BLaER1 (cell line): Measurements from ENCODE around the gene PUM2.
"Not testable (repeated sequence)": the region's sequence is repeated elsewhere in the genome, so short reads cannot be mapped to it uniquely, and the experiment has no call there.

Source experiments
- H3K27ac ChIP-seq: shearing (Covaris generic); formaldehyde crosslinking; 2 replicates; pipeline ENCODE4 v1.8.1; 2022
- H3K27me3 ChIP-seq: shearing (Covaris generic); formaldehyde crosslinking; 2 replicates; pipeline ENCODE4 v1.8.1; 2022
- H3K36me3 ChIP-seq: shearing (Covaris generic); formaldehyde crosslinking; 2 replicates; pipeline ENCODE4 v1.8.1; 2022
- H3K4me1 ChIP-seq: shearing (Covaris generic); formaldehyde crosslinking; 2 replicates; pipeline ENCODE4 v1.8.1; 2022
- H3K4me2 ChIP-seq: shearing (Covaris generic); formaldehyde crosslinking; 2 replicates; pipeline ENCODE4 v1.8.1; 2022
- H3K4me3 ChIP-seq: shearing (Covaris generic); formaldehyde crosslinking; 2 replicates; pipeline ENCODE4 v1.8.1; 2022
- H3K9ac ChIP-seq: shearing (Covaris generic); formaldehyde crosslinking; 2 replicates; pipeline ENCODE4 v1.8.1; 2022
- H3K9me3 ChIP-seq: shearing (Covaris generic); formaldehyde crosslinking; 2 replicates; pipeline ENCODE4 v1.8.1; 2022
- H4K20me1 ChIP-seq: shearing (Covaris generic); formaldehyde crosslinking; 2 replicates; pipeline ENCODE4 v1.8.1; 2022
- Cebpa-rat ChIP-seq: shearing (Covaris generic); IDR thresholded peaks from 2 replicates; pipeline ENCODE4 v1.8.1; 2022

PUM2 gene

DNA sequence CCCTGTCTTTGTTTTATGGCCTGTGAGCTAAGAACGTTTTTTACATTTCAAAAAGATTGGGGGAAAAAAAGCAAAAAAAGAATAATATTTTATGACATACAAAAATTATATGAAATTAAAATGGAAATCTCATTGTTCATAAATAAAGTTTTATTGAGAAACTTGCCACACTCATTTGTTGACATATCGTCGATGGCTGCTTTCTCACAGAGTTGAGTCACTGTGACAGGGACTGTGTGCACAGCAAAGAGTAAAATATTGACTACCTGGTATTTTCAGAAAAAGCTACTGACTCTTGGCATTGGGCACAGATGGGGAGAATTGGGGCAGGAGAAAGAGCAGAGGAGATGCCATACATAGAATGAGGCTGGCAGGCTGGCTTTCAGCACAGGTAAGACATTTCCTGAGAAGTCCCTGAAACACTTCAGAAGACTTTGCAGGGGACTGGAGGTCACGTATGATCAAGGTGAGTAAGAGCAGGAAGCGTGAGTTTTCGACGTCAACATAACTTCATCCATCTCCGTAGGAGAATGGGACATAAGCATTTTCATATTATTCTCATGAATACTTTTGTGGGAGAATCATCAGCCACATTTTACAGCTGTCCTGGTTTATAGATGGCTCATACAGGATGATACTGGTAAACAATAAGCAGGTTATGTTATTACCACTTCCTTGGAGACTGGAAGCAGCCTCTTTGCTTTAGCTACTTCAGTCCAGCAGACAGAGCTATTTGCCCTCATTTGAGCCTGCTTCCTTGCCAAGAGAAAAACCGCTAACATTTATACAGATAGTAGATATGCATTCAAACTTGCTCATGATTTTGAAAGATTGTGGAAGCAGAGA lies 32.5 kb upstream of the PUM2 start:
- Histone ChIP-seq H3K4me3 (no peak overlapping the region), H3K27ac (no peak overlapping the region), H3K4me1 (no peaks in the 10 kb centered on the region), H4K20me1 (no peaks in the 10 kb centered on the region), H3K9ac (no peak overlapping the region), H3K9me3 (no peaks in the 10 kb centered on the region), H3K27me3 (no peaks in the 10 kb centered on the region), H3K4me2 (no peak overlapping the region), H3K36me3 (no peaks in the 10 kb centered on the region)
- TF ChIP-seq Cebpa-rat = no peak

GRCh38 chr2:20381457-20381856 lies 30.8 kb upstream of the PUM2 start:
- no peak overlapping the region for H3K4me3 ChIP-seq
- H3K9me3 ChIP-seq = no peaks in the 10 kb centered on the region
- H3K9ac ChIP-seq = no peak overlapping the region
- no peak overlapping the region for H3K27ac ChIP-seq
- no peaks in the 10 kb centered on the region for H4K20me1 ChIP-seq
- no peak overlapping the region for H3K4me2 ChIP-seq
- H3K4me1 ChIP-seq = no peaks in the 10 kb centered on the region
- H3K36me3 ChIP-seq = no peaks in the 10 kb centered on the region
- no peak for TF ChIP-seq Cebpa-rat
- no peaks in the 10 kb centered on the region for H3K27me3 ChIP-seq

DNA sequence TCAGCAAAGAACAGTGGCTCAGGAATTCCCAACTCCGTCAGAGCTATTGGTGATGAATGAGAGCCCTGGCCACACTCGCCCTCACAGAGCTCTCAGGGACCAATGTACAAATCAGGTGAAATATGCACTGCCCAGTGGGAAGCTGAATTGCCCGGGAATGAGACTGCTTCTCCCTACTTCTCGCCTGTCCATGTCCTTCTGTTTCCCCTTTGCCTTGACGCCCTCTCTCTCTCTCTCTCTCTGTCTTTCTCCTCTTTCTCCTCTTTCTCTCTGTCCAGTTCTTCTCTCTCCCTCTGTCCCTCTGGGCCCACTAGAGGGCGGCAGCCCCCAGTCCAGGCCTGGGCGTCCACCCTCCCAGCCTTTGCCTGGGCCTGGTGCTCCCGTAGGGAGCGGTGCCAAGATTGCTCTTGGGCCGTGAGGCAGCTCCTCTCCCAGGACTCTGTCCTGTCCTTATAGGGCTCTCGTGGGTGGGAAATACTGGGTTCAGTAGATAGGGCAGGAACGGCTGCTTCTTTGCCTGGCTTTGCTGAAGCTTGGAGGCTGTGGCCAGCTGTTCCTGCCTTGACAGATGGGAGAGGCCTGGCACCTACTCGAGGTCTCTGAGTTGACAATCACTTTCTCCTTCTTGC lies 28.4 kb upstream of the PUM2 start:
- Histone ChIP-seq H3K9me3 (no peaks in the 10 kb centered on the region), H3K4me1 (no peaks in the 10 kb centered on the region), H4K20me1 (no peaks in the 10 kb centered on the region), H3K9ac (no peak overlapping the region), H3K27ac (no peak overlapping the region), H3K27me3 (no peaks in the 10 kb centered on the region), H3K4me3 (no peak overlapping the region), H3K4me2 (no peak overlapping the region), H3K36me3 (no peaks in the 10 kb centered on the region)
- no peak for TF ChIP-seq Cebpa-rat

DNA sequence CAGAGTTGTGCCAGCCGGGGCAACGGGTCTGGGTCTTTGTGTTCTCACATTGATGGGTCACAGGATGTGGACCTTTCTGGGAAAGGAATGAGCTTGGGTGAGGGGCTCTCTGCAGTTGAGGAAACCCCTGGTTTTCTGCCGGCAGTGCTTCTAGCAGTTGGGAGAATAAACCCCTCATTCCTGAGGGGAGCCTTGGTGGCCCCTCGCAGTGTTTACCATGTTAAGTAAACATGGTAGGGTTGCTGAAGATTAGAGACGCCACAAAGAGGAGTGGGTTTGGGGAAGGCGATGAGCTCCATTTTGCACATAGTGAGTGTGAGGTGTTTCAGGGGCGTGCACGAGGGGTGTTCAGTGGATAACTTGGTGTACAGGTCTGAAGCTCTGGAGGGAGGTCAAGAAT lies 27.7 kb upstream of the PUM2 start:
- Histone ChIP-seq H3K27ac (no peak overlapping the region), H3K4me1 (no peaks in the 10 kb centered on the region), H4K20me1 (no peaks in the 10 kb centered on the region), H3K4me3 (no peak overlapping the region), H3K36me3 (no peaks in the 10 kb centered on the region), H3K9me3 (no peaks in the 10 kb centered on the region), H3K9ac (no peak overlapping the region), H3K4me2 (no peak overlapping the region), H3K27me3 (no peaks in the 10 kb centered on the region)
- TF ChIP-seq Cebpa-rat = no peak

DNA sequence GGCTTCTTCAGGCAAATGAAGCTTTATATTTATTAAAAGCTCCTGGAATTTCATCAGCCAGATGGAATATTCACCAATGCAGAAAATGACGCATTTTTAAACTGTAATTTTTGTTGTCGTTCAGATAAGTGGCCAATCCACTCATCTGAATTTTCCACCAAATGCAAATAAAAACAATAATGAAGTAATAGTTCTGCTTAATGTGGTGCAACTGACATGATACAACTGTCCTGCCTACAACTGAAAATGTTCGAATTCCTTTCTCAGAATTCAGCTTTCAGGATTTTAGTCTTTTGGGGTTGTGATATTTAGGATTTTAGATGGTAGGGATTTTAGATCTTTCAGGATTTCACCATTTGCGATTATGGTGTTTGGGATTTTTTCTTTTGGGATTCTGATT lies 27.1 kb upstream of the PUM2 start:
- Histone ChIP-seq H3K4me3 (no peak overlapping the region), H3K4me2 (no peak overlapping the region), H3K27ac (no peak overlapping the region), H3K27me3 (no peaks in the 10 kb centered on the region), H3K9ac (no peak overlapping the region), H4K20me1 (no peaks in the 10 kb centered on the region), H3K36me3 (no peaks in the 10 kb centered on the region), H3K9me3 (no peaks in the 10 kb centered on the region), H3K4me1 (no peaks in the 10 kb centered on the region)
- TF ChIP-seq Cebpa-rat = no peak

- H3K27ac ChIP-seq, H3K36me3 ChIP-seq, H4K20me1 ChIP-seq, H3K27me3 ChIP-seq, H3K9ac ChIP-seq, H3K4me2 ChIP-seq, H3K9me3 ChIP-seq, H3K4me3 ChIP-seq, H3K4me1 ChIP-seq: not testable (repeated sequence)
These were observed 24.3 kb upstream of the PUM2 start for GRCh38 chr2:20374982-20375381.

GRCh38 chr2:20372896-20373640 lies 22.4 kb upstream of the PUM2 start:
- H3K27me3 ChIP-seq = no peaks in the 10 kb centered on the region
- TF ChIP-seq Cebpa-rat = no peak
- no peaks in the 10 kb centered on the region for H3K36me3 ChIP-seq
- no peaks in the 10 kb centered on the region for H3K4me1 ChIP-seq
- H3K27ac ChIP-seq = no peak overlapping the region
- no peak overlapping the region for H3K4me2 ChIP-seq
- no peak overlapping the region for H3K4me3 ChIP-seq
- peaks cover 15% of the 10 kb centered on the region for H3K9me3 ChIP-seq
- no peak overlapping the region for H3K9ac ChIP-seq
- no peaks in the 10 kb centered on the region for H4K20me1 ChIP-seq

DNA sequence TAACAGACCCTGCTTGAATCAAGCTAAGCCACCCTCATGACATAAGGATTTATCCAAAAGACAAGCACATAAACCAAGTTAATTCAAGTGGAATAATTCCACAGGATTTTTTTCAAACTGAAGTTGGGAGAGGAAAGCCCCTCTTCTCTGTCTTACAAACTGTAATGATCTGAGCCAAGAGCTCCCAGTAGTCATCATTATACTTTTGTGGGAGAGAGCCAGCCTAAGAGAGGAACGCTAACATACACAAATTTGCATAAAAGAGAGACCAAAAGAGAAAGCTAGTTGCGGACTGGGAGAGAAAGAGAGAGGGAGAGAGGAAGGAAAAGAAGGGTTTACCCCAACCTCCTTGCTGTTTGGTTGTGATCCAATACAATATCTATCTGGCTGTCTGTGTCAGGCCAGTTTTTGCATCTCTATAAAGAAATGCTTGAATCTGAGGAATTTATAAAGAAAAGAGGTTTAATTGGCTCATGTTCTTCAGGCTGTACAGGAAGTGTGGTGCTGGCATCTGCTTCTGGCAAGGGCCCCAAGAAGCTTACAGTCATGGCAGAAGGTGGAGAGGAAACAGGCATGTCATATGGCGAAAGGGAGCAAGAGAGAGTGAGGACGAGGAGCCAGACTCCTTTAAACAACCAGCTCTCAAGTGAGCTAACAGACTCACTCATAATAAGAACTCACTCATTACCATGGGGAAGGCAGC lies 20.8 kb upstream of the PUM2 start:
- Histone ChIP-seq H4K20me1 (no peaks in the 10 kb centered on the region), H3K27ac (no peak overlapping the region), H3K4me3 (no peak overlapping the region), H3K4me1 (no peaks in the 10 kb centered on the region), H3K36me3 (no peaks in the 10 kb centered on the region), H3K27me3 (no peaks in the 10 kb centered on the region), H3K4me2 (no peak overlapping the region), H3K9ac (no peak overlapping the region), H3K9me3 (peaks cover 27% of the 10 kb centered on the region)
- no peak for TF ChIP-seq Cebpa-rat

DNA sequence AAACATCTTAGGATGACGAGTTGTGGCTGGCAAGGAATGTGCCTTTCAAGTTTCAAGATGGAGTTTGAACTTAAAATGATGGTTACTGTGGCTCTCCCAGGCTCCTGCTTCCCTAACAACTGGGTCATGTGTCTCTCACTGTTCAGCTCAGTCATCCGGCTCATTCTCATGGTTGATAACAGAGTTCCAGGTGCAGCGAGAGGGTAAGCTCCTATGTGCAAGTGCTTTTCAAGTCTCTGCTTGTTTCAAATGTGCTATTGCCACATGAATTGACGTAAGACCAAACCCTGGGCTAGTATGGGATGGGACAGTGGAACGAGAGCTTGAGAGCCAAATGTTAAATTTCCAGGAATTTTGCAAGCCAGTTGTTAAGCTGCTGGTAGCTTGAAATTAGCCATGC lies 19.5 kb upstream of the PUM2 start:
- Histone ChIP-seq H3K4me3 (no peak overlapping the region), H3K27me3 (no peaks in the 10 kb centered on the region), H4K20me1 (no peaks in the 10 kb centered on the region), H3K4me2 (no peak overlapping the region), H3K4me1 (no peaks in the 10 kb centered on the region), H3K27ac (no peak overlapping the region), H3K9me3 (peaks cover 27% of the 10 kb centered on the region), H3K9ac (no peak overlapping the region), H3K36me3 (no peaks in the 10 kb centered on the region)
- TF ChIP-seq Cebpa-rat = no peak

DNA sequence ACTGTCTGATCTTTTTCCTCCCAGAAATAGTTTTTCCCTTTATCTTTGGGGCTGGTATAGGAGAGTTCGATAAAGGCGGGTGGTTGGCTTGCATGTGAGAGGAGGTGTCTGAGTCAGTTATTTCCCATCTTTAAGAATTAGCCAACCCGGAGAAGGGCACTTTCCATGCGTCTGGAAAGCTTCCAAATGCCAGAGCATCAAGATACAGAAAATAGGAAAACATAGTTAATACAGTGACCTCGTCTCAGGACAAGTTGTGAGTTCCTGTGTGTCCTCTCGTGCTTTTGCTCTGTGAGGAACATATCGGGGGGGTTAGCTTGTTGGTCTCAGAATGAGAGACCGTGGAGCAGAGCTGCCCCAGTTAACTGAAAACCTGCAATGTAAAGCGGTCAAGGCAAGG lies 18.7 kb upstream of the PUM2 start:
- H3K9me3 ChIP-seq = peaks cover 27% of the 10 kb centered on the region
- H3K4me1 ChIP-seq = no peaks in the 10 kb centered on the region
- no peaks in the 10 kb centered on the region for H4K20me1 ChIP-seq
- no peak overlapping the region for H3K27ac ChIP-seq
- H3K27me3 ChIP-seq = no peaks in the 10 kb centered on the region
- H3K36me3 ChIP-seq = no peaks in the 10 kb centered on the region
- no peak overlapping the region for H3K4me2 ChIP-seq
- TF ChIP-seq Cebpa-rat = no peak
- H3K9ac ChIP-seq = no peak overlapping the region
- no peak overlapping the region for H3K4me3 ChIP-seq
